H9 (cell line): ENCODE data around the gene GPR183. TPM values are rescaled to one million over a fixed set of nuclear protein-coding genes. Genes with fewer than 3 reads are reported as not detected.

Experiments used
- DNase-seq: peaks from one replicate; pipeline ENCODE4 v3.0.0-alpha.2; 2017
- H2AFZ ChIP-seq: one replicate; pipeline ENCODE4 v1.6.1; 2013; ENCODE audit warnings: mild to moderate bottlenecking, low read length, control low read depth, moderate library complexity
- H2AK5ac ChIP-seq: 2 replicates; pipeline ENCODE4 v1.6.1; 2013; ENCODE audit warnings: low read length, control low read depth, mixed read lengths; ENCODE audit not compliant: insufficient read length
- H2BK120ac ChIP-seq: one replicate; pipeline ENCODE4 v1.6.1; 2013; ENCODE audit warnings: low read depth, mild to moderate bottlenecking, low read length, control low read depth, inconsistent platforms; ENCODE audit not compliant: poor library complexity, severe bottlenecking
- H2BK12ac ChIP-seq: 2 replicates; pipeline ENCODE4 v1.6.1; 2013; ENCODE audit warnings: low read length, control low read depth, mixed read lengths, low read depth; ENCODE audit not compliant: insufficient read length
- H2BK15ac ChIP-seq: 2 replicates; pipeline ENCODE4 v1.6.1; 2013; ENCODE audit warnings: low read depth, low read length, control low read depth
- H2BK20ac ChIP-seq: one replicate; pipeline ENCODE4 v1.6.1; 2013; ENCODE audit warnings: low read depth, mild to moderate bottlenecking, low read length, control low read depth, inconsistent platforms; ENCODE audit not compliant: poor library complexity, severe bottlenecking
- H2BK5ac ChIP-seq: 2 replicates; pipeline ENCODE4 v1.6.1; 2013; ENCODE audit warnings: low read length, control low read depth, mixed read lengths; ENCODE audit not compliant: insufficient read length
- H3K14ac ChIP-seq: 2 replicates; pipeline ENCODE4 v1.6.1; 2013; ENCODE audit warnings: low read length, control low read depth; ENCODE audit not compliant: insufficient read depth
- H3K18ac ChIP-seq: 2 replicates; pipeline ENCODE4 v1.6.1; 2013; ENCODE audit warnings: low read depth, mild to moderate bottlenecking, mixed read lengths, low read length, control low read depth; ENCODE audit not compliant: insufficient read length
- H3K23ac ChIP-seq: 2 replicates; pipeline ENCODE4 v1.6.1; 2013; ENCODE audit warnings: low read length, control low read depth, mixed read lengths, low read depth; ENCODE audit not compliant: insufficient read length
- H3K23me2 ChIP-seq: 2 replicates; pipeline ENCODE4 v1.6.1; 2013; ENCODE audit warnings: low read depth, mild to moderate bottlenecking, mixed read lengths, low read length, control low read depth; ENCODE audit not compliant: insufficient read length, poor library complexity, severe bottlenecking
- H3K27ac ChIP-seq: 2 replicates; pipeline ENCODE4 v1.5.1; 2013; ENCODE audit warnings: low read length, control low read depth, mixed read lengths, low read depth; ENCODE audit not compliant: insufficient read length
- H3K27me3 ChIP-seq: 2 replicates; pipeline ENCODE4 v1.6.1; 2013; ENCODE audit warnings: low read length, control low read depth, inconsistent platforms; ENCODE audit not compliant: insufficient read depth
- H3K4ac ChIP-seq: 2 replicates; pipeline ENCODE4 v1.6.1; 2013; ENCODE audit warnings: low read depth, mild to moderate bottlenecking, control low read depth, inconsistent platforms, low read length, moderate library complexity
- H3K4me1 ChIP-seq: 2 replicates; pipeline ENCODE4 v1.6.1; 2013; ENCODE audit warnings: low read length, control low read depth, inconsistent platforms; ENCODE audit not compliant: insufficient read depth
- H3K4me2 ChIP-seq: 2 replicates; pipeline ENCODE4 v1.6.1; 2013; ENCODE audit warnings: low read length, control low read depth, mixed read lengths; ENCODE audit not compliant: insufficient read length, insufficient read depth
- H3K56ac ChIP-seq: 2 replicates; pipeline ENCODE4 v1.6.1; 2013; ENCODE audit warnings: low read depth, mild to moderate bottlenecking, mixed read lengths, low read length, control low read depth; ENCODE audit not compliant: insufficient read length
- H3K79me1 ChIP-seq: 2 replicates; pipeline ENCODE4 v1.6.1; 2013; ENCODE audit warnings: low read depth, mild to moderate bottlenecking, moderate library complexity, low read length, control low read depth, inconsistent platforms; ENCODE audit not compliant: insufficient read depth, poor library complexity, severe bottlenecking
- H3K79me2 ChIP-seq: 2 replicates; pipeline ENCODE4 v1.6.1; 2013; ENCODE audit warnings: low read length, control low read depth, inconsistent platforms; ENCODE audit not compliant: insufficient read depth
- H3K9ac ChIP-seq: 2 replicates; pipeline ENCODE4 v1.6.1; 2013; ENCODE audit warnings: low read length, control low read depth, mixed read lengths; ENCODE audit not compliant: insufficient read length; ENCODE audit errors: extremely low read depth
- H3K9me3 ChIP-seq: one replicate; pipeline ENCODE4 v1.6.1; 2013; ENCODE audit warnings: low read depth, low read length, inconsistent platforms; ENCODE audit not compliant: control insufficient read depth
- H3T11ph ChIP-seq: one replicate; pipeline ENCODE4 v1.6.1; 2013; ENCODE audit warnings: mild to moderate bottlenecking, low read length, control low read depth, inconsistent platforms
- H4K20me1 ChIP-seq: one replicate; pipeline ENCODE4 v1.6.1; 2013; ENCODE audit not compliant: control insufficient read depth, insufficient read length, insufficient read depth
- H4K5ac ChIP-seq: 2 replicates; pipeline ENCODE4 v1.6.1; 2013; ENCODE audit warnings: low read depth, mild to moderate bottlenecking, mixed read lengths, low read length, control low read depth; ENCODE audit not compliant: insufficient read length
- H4K8ac ChIP-seq: replicated peaks from 2 replicates; pipeline ENCODE4 v1.6.1; 2013; ENCODE audit warnings: low read length, control low read depth, mixed read lengths, low read depth; ENCODE audit not compliant: insufficient read length
- H4K91ac ChIP-seq: 2 replicates; pipeline ENCODE4 v1.6.1; 2013; ENCODE audit warnings: low read depth, mild to moderate bottlenecking, moderate library complexity, mixed read lengths, low read length, control low read depth; ENCODE audit not compliant: insufficient read length
- H3K27ac Mint-ChIP-seq, 3 experiments: 2 replicates in 2 of 3; 3 replicates in 1 of 3; pipeline ENCODE4 v1.8.0; 2020 to 2021; ENCODE audit warnings: mixed read lengths in 3 of 3, mild to moderate bottlenecking in 1 of 3, moderate library complexity in 1 of 3
- H3K27me3 Mint-ChIP-seq: 2 replicates; pipeline ENCODE4 v1.8.0; 2021; ENCODE audit warnings: low read depth, mild to moderate bottlenecking, moderate library complexity, mixed read lengths
- H3K36me3 Mint-ChIP-seq, 3 experiments: 2 replicates in 2 of 3; 3 replicates in 1 of 3; pipeline ENCODE4 v1.8.0; 2020 to 2021; ENCODE audit warnings: low read depth in 3 of 3, mixed read lengths in 3 of 3; ENCODE audit not compliant: insufficient read depth in 1 of 3
- H3K4me1 Mint-ChIP-seq, 2 experiments: 2 replicates each; pipeline ENCODE4 v1.8.0; 2020; ENCODE audit warnings: mixed read lengths in 2 of 2
- H3K4me3 Mint-ChIP-seq, 2 experiments: 2 replicates in 1 of 2; 3 replicates in 1 of 2; pipeline ENCODE4 v1.8.0; 2020 to 2021; ENCODE audit warnings: mild to moderate bottlenecking in 2 of 2, mixed read lengths in 2 of 2, moderate library complexity in 1 of 2
- H3K9me3 Mint-ChIP-seq, 2 experiments: 2 replicates in 1 of 2; 3 replicates in 1 of 2; pipeline ENCODE4 v1.8.0; 2020; ENCODE audit warnings: mild to moderate bottlenecking in 2 of 2, mixed read lengths in 2 of 2, moderate library complexity in 1 of 2
- CTCF ChIP-seq: fragments of 200-600 bp; sonication (generic); conservative IDR thresholded peaks from 3 replicates; pipeline ENCODE4 v1.8.0; 2021; ENCODE audit warnings: antibody characterized with exemption, mild to moderate bottlenecking
- WGBS: extraction: QIAGEN DNeasy Blood & Tissue Kit; methylation state at CpG from one replicate; pipeline ENCODE4 v1.1.7; 2013; ENCODE audit warnings: missing lambda C conversion rate, low lambda C conversion rate, mixed read lengths; ENCODE audit not compliant: insufficient read length; ENCODE audit errors: extremely low coverage; 5-methylcytosine and 5-hydroxymethylcytosine counted together
- total RNA-seq: library from RNA; stranded (reverse); gene quantifications from 2 replicates; pipeline ENCODE4 v1.2.1, GENCODE V29; 2021

GPR183 gene
- total RNA-seq, 1 experiment from 2014 or later: not detected

- WGBS: no CpG with 5 or more reads among the region's 8 CpGs
- Histone ChIP-seq H3K9me3 (no peaks in the 10 kb centered on the region), H3K79me2 (no peaks in the 10 kb centered on the region), H4K20me1 (no peaks in the 10 kb centered on the region), H4K91ac (no peak overlapping the region), H3K27ac (no peak overlapping the region), H2BK12ac (no peak overlapping the region), H3T11ph (no peak overlapping the region), H3K56ac (no peak overlapping the region), H3K23ac (no peak overlapping the region), H2BK120ac (no peak overlapping the region), H2AFZ (no peak overlapping the region), H2BK5ac (no peak overlapping the region), H3K23me2 (no peaks in the 10 kb centered on the region), H3K18ac (no peak overlapping the region), H2BK20ac (no peak overlapping the region), H4K5ac (no peak overlapping the region), H2AK5ac (no peak overlapping the region), H3K79me1 (no peaks in the 10 kb centered on the region), H3K4me2 (no peak overlapping the region), H2BK15ac (no peak overlapping the region), H3K4ac (no peak overlapping the region), H3K9ac (no peak overlapping the region), H3K27me3 (no peaks in the 10 kb centered on the region), H3K4me1 (no peaks in the 10 kb centered on the region; the same call in 1 of the 2 replicates), H4K8ac (no peak overlapping the region), H3K14ac (no peak overlapping the region)
- Mint-ChIP-seq H3K27ac (peak overlapping the region in 2 of 3 experiments; percentile 53 to 85; a peak in 3 of 7 replicates), H3K9me3 (no peaks in the 10 kb centered on the region), H3K4me3 (no peak overlapping the region), H3K4me1 (peaks cover 9 to 10% of the 10 kb centered on the region in 2 experiments), H3K36me3 (peaks cover 4 to 38% (median 29%) of the 10 kb centered on the region in 3 experiments; a peak in 6 of 7 replicates), H3K27me3 (no peaks in the 10 kb centered on the region)
- DNase-seq: no peak
- no peak for TF ChIP-seq CTCF
Measured at GRCh38 chr13:99354371-99354951, 47.3 kb upstream of the GPR183 start.
